Skeletal muscle tissue (tissue), 4 donors: ENCODE results near the gene EXOC3L2. TPM values are rescaled to one million over a fixed set of nuclear protein-coding genes. Genes with fewer than 3 reads are reported as not detected.

ENCODE experiments used
- H3K27ac ChIP-seq: one replicate; pipeline ENCODE4 v1.7.0; 2013; ENCODE audit warnings: mild to moderate bottlenecking, low read depth, low read length, inconsistent platforms
- H3K27me3 ChIP-seq, 3 donors: one replicate each; pipeline ENCODE4 v1.7.0; 2013; ENCODE audit warnings: low read length in 3 of 3; ENCODE audit not compliant: control insufficient read depth in 3 of 3, insufficient read depth in 3 of 3
- H3K36me3 ChIP-seq, 3 donors: one replicate each; pipeline ENCODE4 v1.7.0; 2013; ENCODE audit warnings: low read length in 3 of 3; ENCODE audit not compliant: control insufficient read depth in 3 of 3, insufficient read depth in 3 of 3
- H3K4me1 ChIP-seq, 3 donors: one replicate each; pipeline ENCODE4 v1.7.0; 2013; ENCODE audit warnings: low read length in 3 of 3, mild to moderate bottlenecking in 3 of 3; ENCODE audit not compliant: control insufficient read depth in 3 of 3, insufficient read depth in 3 of 3
- H3K4me3 ChIP-seq, 3 donors: one replicate each; pipeline ENCODE4 v1.7.0; 2013; ENCODE audit warnings: low read length in 3 of 3
- H3K9ac ChIP-seq, 3 donors: one replicate each; pipeline ENCODE4 v1.7.0; 2013; ENCODE audit warnings: low read length in 3 of 3, mild to moderate bottlenecking in 3 of 3, moderate library complexity in 2 of 3, low read depth in 1 of 3
- H3K9me3 ChIP-seq, 3 donors: one replicate each; pipeline ENCODE4 v1.7.0; 2013; ENCODE audit warnings: low read length in 3 of 3; ENCODE audit not compliant: control insufficient read depth in 3 of 3
- total RNA-seq: library from RNA; depleted of rRNA; stranded (reverse); fragments of >200 nt; gene quantifications from one replicate; pipeline ENCODE4 v1.2.3, GENCODE V29; 2014
- donor health status: Osteomylitis.

EXOC3L2 gene
- total RNA-seq = 2.1 TPM

- Histone ChIP-seq H3K9me3 (no peaks in the 10 kb centered on the region), H3K9ac (peak within 1 kb of the TSS in 1 of 3 donors; percentile 33), H3K27me3 (no peaks in the 10 kb centered on the region), H3K27ac (peak within 1 kb of the TSS; percentile 56), H3K36me3 (no peaks in the 10 kb centered on the region), H3K4me3 (peak within 1 kb of the TSS in 2 of 3 donors; percentile 22 to 51), H3K4me1 (peaks cover 2 to 11% (median 4%) of the 10 kb centered on the region in 3 donors)
Observed at GRCh38 chr19:45245334-45245787, at the start of gene EXOC3L2. EXOC3L2 (minus strand) TSS chr19:45245407; CDS start chr19:45239045, 6,362 bp downstream.

- peaks cover 9 to 12% (median 11%) of the 10 kb centered on the region in 3 donors for H3K4me1 ChIP-seq
- H3K27ac ChIP-seq = peak overlapping the region; percentile 29
- peak overlapping the region in 1 of 3 donors; percentile 1 for H3K4me3 ChIP-seq
- peaks cover 8 to 22% (median 9%) of the 10 kb centered on the region in 3 donors for H3K36me3 ChIP-seq
- H3K9me3 ChIP-seq = peaks cover 0 to 2% (median 0%) of the 10 kb centered on the region in 3 donors
- H3K9ac ChIP-seq = peak overlapping the region in 1 of 3 donors; percentile 28
- no peaks in the 10 kb centered on the region for H3K27me3 ChIP-seq
Observed at GRCh38 chr19:45294291-45295029, 49.3 kb upstream of the EXOC3L2 start.

GRCh38 chr19:45293682-45294081 is 48.5 kb upstream of the EXOC3L2 start:
- Histone ChIP-seq H3K9ac (no peak overlapping the region), H3K4me3 (no peak overlapping the region), H3K4me1 (peaks cover 9 to 12% (median 11%) of the 10 kb centered on the region in 3 donors), H3K27me3 (no peaks in the 10 kb centered on the region), H3K27ac (no peak overlapping the region), H3K36me3 (peaks cover 8 to 21% (median 9%) of the 10 kb centered on the region in 3 donors), H3K9me3 (peaks cover 0 to 2% (median 0%) of the 10 kb centered on the region in 3 donors)

GRCh38 chr19:45291834-45292233 is 46.6 kb upstream of the EXOC3L2 start:
- H3K27me3 ChIP-seq = no peaks in the 10 kb centered on the region
- H3K4me1 ChIP-seq = peaks cover 9 to 12% (median 11%) of the 10 kb centered on the region in 3 donors
- peaks cover 8 to 16% (median 10%) of the 10 kb centered on the region in 3 donors for H3K36me3 ChIP-seq
- no peak overlapping the region for H3K4me3 ChIP-seq
- peaks cover 0 to 2% (median 0%) of the 10 kb centered on the region in 3 donors for H3K9me3 ChIP-seq
- no peak overlapping the region for H3K9ac ChIP-seq
- no peak overlapping the region for H3K27ac ChIP-seq

GRCh38 chr19:45290381-45290931 is 45.2 kb upstream of the EXOC3L2 start:
- no peak overlapping the region for H3K4me3 ChIP-seq
- no peak overlapping the region for H3K9ac ChIP-seq
- no peak overlapping the region for H3K27ac ChIP-seq
- H3K27me3 ChIP-seq = no peaks in the 10 kb centered on the region
- peaks cover 8 to 15% (median 10%) of the 10 kb centered on the region in 3 donors for H3K36me3 ChIP-seq
- H3K9me3 ChIP-seq = peaks cover 0 to 2% (median 0%) of the 10 kb centered on the region in 3 donors
- H3K4me1 ChIP-seq = peaks cover 9 to 12% (median 11%) of the 10 kb centered on the region in 3 donors

- no peak overlapping the region for H3K9ac ChIP-seq
- no peak overlapping the region for H3K4me3 ChIP-seq
- H3K27me3 ChIP-seq = no peaks in the 10 kb centered on the region
- H3K4me1 ChIP-seq = no peaks in the 10 kb centered on the region
- H3K36me3 ChIP-seq = peaks cover 20 to 28% (median 26%) of the 10 kb centered on the region in 3 donors
- H3K9me3 ChIP-seq = no peaks in the 10 kb centered on the region
- no peak overlapping the region for H3K27ac ChIP-seq
Observed at GRCh38 chr19:45283443-45284033, 38.3 kb upstream of the EXOC3L2 start.

GRCh38 chr19:45280471-45280961 is 35.3 kb upstream of the EXOC3L2 start:
- peaks cover 31 to 37% (median 36%) of the 10 kb centered on the region in 3 donors for H3K36me3 ChIP-seq
- no peaks in the 10 kb centered on the region for H3K4me1 ChIP-seq

GRCh38 chr19:45279587-45280192 is 34.5 kb upstream of the EXOC3L2 start:
- H3K27ac ChIP-seq = no peak overlapping the region
- H3K4me1 ChIP-seq = no peaks in the 10 kb centered on the region
- H3K4me3 ChIP-seq = no peak overlapping the region
- H3K27me3 ChIP-seq = no peaks in the 10 kb centered on the region
- no peaks in the 10 kb centered on the region for H3K9me3 ChIP-seq
- no peak overlapping the region for H3K9ac ChIP-seq
- H3K36me3 ChIP-seq = peaks cover 31 to 37% (median 34%) of the 10 kb centered on the region in 3 donors

More at GRCh38 chr19:45280471-45280961, 35.3 kb upstream of the EXOC3L2 start:
- Histone ChIP-seq H3K27me3 (no peaks in the 10 kb centered on the region), H3K4me3 (no peak overlapping the region), H3K9ac (no peak overlapping the region), H3K27ac (no peak overlapping the region), H3K9me3 (no peaks in the 10 kb centered on the region)

- no peak overlapping the region for H3K9ac ChIP-seq
- no peak overlapping the region for H3K4me3 ChIP-seq
- H3K27me3 ChIP-seq = no peaks in the 10 kb centered on the region
- no peaks in the 10 kb centered on the region for H3K9me3 ChIP-seq
- no peak overlapping the region for H3K27ac ChIP-seq
- peaks cover 34 to 36% (median 35%) of the 10 kb centered on the region in 3 donors for H3K36me3 ChIP-seq
- H3K4me1 ChIP-seq = no peaks in the 10 kb centered on the region
Observed at GRCh38 chr19:45278087-45278486, 32.9 kb upstream of the EXOC3L2 start.
